Neural cell (in vitro differentiated cells): ENCODE data around the gene FAM107B.

Experiments used
- EP300 ChIP-seq: fragments of 450-650 bp; conservative IDR thresholded peaks from 2 replicates; pipeline ENCODE4 v1.6.1; 2014; ENCODE audit warnings: antibody characterized with exemption, mild to moderate bottlenecking, moderate library complexity; ENCODE audit not compliant: poor library complexity, severe bottlenecking
- EZH2 ChIP-seq: fragments of 200-600, 300-800 bp; shearing (Covaris generic), sonication (generic); IDR thresholded peaks from 2 replicates; pipeline ENCODE4 v1.6.1; 2014; ENCODE audit warnings: antibody characterized with exemption, low read length, borderline replicate concordance, mild to moderate bottlenecking; ENCODE audit not compliant: insufficient read depth, poor library complexity, severe bottlenecking
- POLR2AphosphoS5 ChIP-seq: IDR thresholded peaks from 2 replicates; pipeline ENCODE4 v1.6.1; 2012
- RAD21 ChIP-seq: fragments of 450-650 bp; conservative IDR thresholded peaks from 2 replicates; pipeline ENCODE4 v1.6.1; 2014; ENCODE audit warnings: antibody characterized with exemption, mild to moderate bottlenecking, moderate library complexity
- SMC3 ChIP-seq: fragments of 450-650 bp; conservative IDR thresholded peaks from 2 replicates; pipeline ENCODE4 v1.6.1; 2014; ENCODE audit warnings: antibody characterized with exemption, mild to moderate bottlenecking, moderate library complexity; ENCODE audit not compliant: poor library complexity
- TAF1 ChIP-seq: IDR thresholded peaks from 2 replicates; pipeline ENCODE4 v1.6.1; 2012; ENCODE audit warnings: low read depth
- TF ChIP-seq, protein P1 (sequence below): fragments of 450-650 bp; IDR thresholded peaks from 2 replicates; pipeline ENCODE4 v1.5.1; 2014; ENCODE audit warnings: antibody characterized with exemption, mild to moderate bottlenecking, moderate library complexity; ENCODE audit not compliant: poor library complexity, severe bottlenecking

DNA sequence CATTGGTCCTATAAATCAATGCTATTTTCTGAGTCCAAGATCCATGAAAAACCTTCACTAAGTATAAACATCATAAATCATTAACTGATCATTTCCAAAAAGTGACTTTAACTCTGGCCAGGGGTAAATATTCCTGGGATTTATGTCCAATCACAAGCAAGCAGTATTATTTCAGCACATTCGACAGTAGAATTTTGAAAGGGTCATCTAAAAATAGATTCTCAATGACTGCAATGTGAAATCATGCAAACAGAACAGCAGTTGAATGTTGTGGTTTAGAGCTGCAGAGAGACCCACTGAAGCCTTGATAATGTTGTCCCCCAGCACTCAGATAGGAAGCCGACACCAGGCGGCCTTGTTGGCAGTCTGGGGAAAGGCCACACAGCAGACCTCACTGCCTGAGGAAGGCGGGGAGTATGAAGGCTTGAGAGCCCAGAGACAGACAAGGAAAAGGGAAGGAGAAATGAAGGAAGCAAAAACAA lies 38.1 kb downstream of the FAM107B start:
- TF ChIP-seq TAF1 (no peak), EP300 (no peak), EZH2 (no peak), POLR2AphosphoS5 (no peak), RAD21 (no peak), SMC3 (no peak)
- TF ChIP-seq, protein P1, sequence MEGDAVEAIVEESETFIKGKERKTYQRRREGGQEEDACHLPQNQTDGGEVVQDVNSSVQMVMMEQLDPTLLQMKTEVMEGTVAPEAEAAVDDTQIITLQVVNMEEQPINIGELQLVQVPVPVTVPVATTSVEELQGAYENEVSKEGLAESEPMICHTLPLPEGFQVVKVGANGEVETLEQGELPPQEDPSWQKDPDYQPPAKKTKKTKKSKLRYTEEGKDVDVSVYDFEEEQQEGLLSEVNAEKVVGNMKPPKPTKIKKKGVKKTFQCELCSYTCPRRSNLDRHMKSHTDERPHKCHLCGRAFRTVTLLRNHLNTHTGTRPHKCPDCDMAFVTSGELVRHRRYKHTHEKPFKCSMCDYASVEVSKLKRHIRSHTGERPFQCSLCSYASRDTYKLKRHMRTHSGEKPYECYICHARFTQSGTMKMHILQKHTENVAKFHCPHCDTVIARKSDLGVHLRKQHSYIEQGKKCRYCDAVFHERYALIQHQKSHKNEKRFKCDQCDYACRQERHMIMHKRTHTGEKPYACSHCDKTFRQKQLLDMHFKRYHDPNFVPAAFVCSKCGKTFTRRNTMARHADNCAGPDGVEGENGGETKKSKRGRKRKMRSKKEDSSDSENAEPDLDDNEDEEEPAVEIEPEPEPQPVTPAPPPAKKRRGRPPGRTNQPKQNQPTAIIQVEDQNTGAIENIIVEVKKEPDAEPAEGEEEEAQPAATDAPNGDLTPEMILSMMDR, result no peak
